HEK293 (cell line): ENCODE data around the gene YBX3.

Experiments used
- CTCF ChIA-PET: fragments of 350-600 bp; formaldehyde crosslinking; extraction: SDS; loops from one replicate; lab custom pipeline; 2021; ENCODE audit warnings: antibody characterized with exemption; lab: Yijun Ruan, JAX
- POLR2A ChIA-PET: fragments of 300-600 bp; formaldehyde crosslinking; extraction: SDS; loops from one replicate; lab custom pipeline; 2020; ENCODE audit warnings: antibody characterized with exemption, inconsistent platforms; lab: Yijun Ruan, JAX
- H3K27ac ChIP-seq: fragments of 200-500 bp; sonication (Bioruptor generic); 2 replicates; pipeline ENCODE4 v1.5.1; 2014; ENCODE audit warnings: low read depth, low read length, control low read depth, inconsistent platforms; ENCODE audit errors: extremely low read depth
- H3K36me3 ChIP-seq, 2 experiments: fragments of 200-500 bp in 1 of 2; sonication (Bioruptor generic) in 1 of 2; 1 replicate in 1 of 2; 2 replicates in 1 of 2; pipeline ENCODE4 v1.5.1; 2014 to 2017; ENCODE audit warnings: inconsistent platforms in 2 of 2, low read length in 2 of 2; ENCODE audit not compliant: control insufficient read depth in 2 of 2, insufficient read depth in 1 of 2
- H3K4me1 ChIP-seq: fragments of 200-500 bp; sonication (Bioruptor generic); 2 replicates; pipeline ENCODE4 v1.5.1; 2014; ENCODE audit warnings: mild to moderate bottlenecking, low read length, inconsistent platforms; ENCODE audit not compliant: control insufficient read depth, insufficient read depth
- H3K4me3 ChIP-seq: 2 replicates; pipeline ENCODE4 v1.5.1; 2011; ENCODE audit warnings: low read depth, mild to moderate bottlenecking, control low read depth, low read length, moderate library complexity
- H3K9me3 ChIP-seq: fragments of 200-500 bp; sonication (Bioruptor generic); 2 replicates; pipeline ENCODE4 v1.5.1; 2014; ENCODE audit warnings: low read depth, low read length, inconsistent platforms; ENCODE audit not compliant: control insufficient read depth, insufficient read depth
- FEZF1 ChIP-seq: fragments of 450-650 bp; formaldehyde crosslinking; IDR thresholded peaks from 2 replicates; pipeline ENCODE4 v1.5.1; 2016; ENCODE audit warnings: missing biosample characterization, missing genetic modification characterization
- YY1 ChIP-seq: fragments of 450-650 bp; formaldehyde crosslinking; IDR thresholded peaks from 2 replicates; pipeline ENCODE4 v1.5.1; 2018; ENCODE audit warnings: missing biosample characterization, missing genetic modification characterization
- ZBTB48 ChIP-seq: fragments of 450-650 bp; formaldehyde crosslinking; IDR thresholded peaks from 2 replicates; pipeline ENCODE4 v1.5.1; 2016; ENCODE audit warnings: missing biosample characterization, missing genetic modification characterization
- ZNF548 ChIP-seq: fragments of 450-650 bp; formaldehyde crosslinking; IDR thresholded peaks from 2 replicates; pipeline ENCODE4 v1.5.1; 2016; ENCODE audit warnings: missing biosample characterization, missing genetic modification characterization
- ZNF558 ChIP-seq: fragments of 450-650 bp; formaldehyde crosslinking; IDR thresholded peaks from 2 replicates; pipeline ENCODE4 v1.5.1; 2016; ENCODE audit warnings: missing biosample characterization, missing genetic modification characterization
- ZNF571 ChIP-seq: fragments of 450-650 bp; formaldehyde crosslinking; IDR thresholded peaks from 2 replicates; pipeline ENCODE4 v1.5.0; 2017; ENCODE audit warnings: missing biosample characterization, missing genetic modification characterization
- ZNF585B ChIP-seq: fragments of 450-650 bp; formaldehyde crosslinking; IDR thresholded peaks from 2 replicates; pipeline ENCODE4 v1.5.1; 2016; ENCODE audit warnings: missing biosample characterization, missing genetic modification characterization
- ZNF701 ChIP-seq: fragments of 450-650 bp; formaldehyde crosslinking; IDR thresholded peaks from 2 replicates; pipeline ENCODE4 v1.5.1; 2016; ENCODE audit warnings: missing biosample characterization, missing genetic modification characterization
- ZNF785 ChIP-seq: fragments of 450-650 bp; formaldehyde crosslinking; IDR thresholded peaks from 2 replicates; pipeline ENCODE4 v1.5.1; 2016; ENCODE audit warnings: missing biosample characterization, missing genetic modification characterization
- ZNF837 ChIP-seq: fragments of 450-650 bp; formaldehyde crosslinking; IDR thresholded peaks from 2 replicates; pipeline ENCODE4 v1.5.1; 2016; ENCODE audit warnings: missing biosample characterization, missing genetic modification characterization
- TF ChIP-seq, protein P1 (sequence below): fragments of 450-650 bp; formaldehyde crosslinking; IDR thresholded peaks from 2 replicates; pipeline ENCODE4 v1.5.1; 2016; ENCODE audit warnings: missing biosample characterization, missing genetic modification characterization, low read depth
- TF ChIP-seq, protein P2 (sequence below): fragments of 450-650 bp; formaldehyde crosslinking; IDR thresholded peaks from 2 replicates; pipeline ENCODE4 v1.5.1; 2016; ENCODE audit warnings: missing biosample characterization, missing genetic modification characterization
- TF ChIP-seq, protein P3 (sequence below): fragments of 450-650 bp; formaldehyde crosslinking; IDR thresholded peaks from 2 replicates; pipeline ENCODE4 v1.5.1; 2016; ENCODE audit warnings: missing biosample characterization, missing genetic modification characterization
- TF ChIP-seq, protein P4 (sequence below): fragments of 450-650 bp; formaldehyde crosslinking; IDR thresholded peaks from 2 replicates; pipeline ENCODE4 v1.5.1; 2017; ENCODE audit warnings: missing biosample characterization, missing genetic modification characterization
- TF ChIP-seq, protein P5 (sequence below): fragments of 450-650 bp; formaldehyde crosslinking; IDR thresholded peaks from 2 replicates; pipeline ENCODE4 v1.5.1; 2016; ENCODE audit warnings: missing biosample characterization, missing genetic modification characterization, borderline replicate concordance
- TF ChIP-seq, protein P6 (sequence below): fragments of 450-650 bp; formaldehyde crosslinking; IDR thresholded peaks from 2 replicates; pipeline ENCODE4 v1.5.1; 2017; ENCODE audit warnings: missing biosample characterization, mild to moderate bottlenecking, missing genetic modification characterization, moderate library complexity

Gene YBX3

DNA sequence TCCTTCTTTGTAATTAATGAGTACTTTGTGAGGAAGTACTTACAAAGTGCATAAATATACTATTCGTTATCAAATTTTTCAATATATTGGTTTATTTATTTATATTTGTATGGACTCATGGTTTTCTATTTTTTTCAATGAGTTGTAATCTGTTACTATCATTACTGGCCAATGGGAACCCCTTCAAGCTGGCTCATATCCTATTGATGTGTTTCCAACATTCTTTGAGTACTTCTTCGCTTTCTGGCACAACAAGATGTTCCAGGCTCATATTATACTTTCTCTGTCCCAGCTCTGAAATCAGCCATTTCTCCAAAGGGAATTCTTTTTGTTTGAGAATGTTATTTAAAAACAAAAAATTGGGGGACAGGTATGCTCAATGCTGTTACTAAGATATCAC lies 17.5 kb downstream of the YBX3 start:
- Histone ChIP-seq H3K4me3 (no peak overlapping the region), H3K36me3 (peaks cover 84 to 98% of the 10 kb centered on the region in 2 experiments), H3K4me1 (no peaks in the 10 kb centered on the region), H3K9me3 (no peaks in the 10 kb centered on the region), H3K27ac (no peak overlapping the region)
- ChIA-PET POLR2A (no interaction called here), CTCF (interaction anchor here (4.2 kb wide), 1 partner anchor 44 kb away, joined by 20 read pairs; no protein-coding TSS in a partner anchor)
- no peak for TF ChIP-seq ZNF701 (tag by site-specific recombination)
- no peak for TF ChIP-seq FEZF1 (tag by site-specific recombination)
- no peak for TF ChIP-seq ZNF571 (tag by site-specific recombination)
- TF ChIP-seq, protein P1, sequence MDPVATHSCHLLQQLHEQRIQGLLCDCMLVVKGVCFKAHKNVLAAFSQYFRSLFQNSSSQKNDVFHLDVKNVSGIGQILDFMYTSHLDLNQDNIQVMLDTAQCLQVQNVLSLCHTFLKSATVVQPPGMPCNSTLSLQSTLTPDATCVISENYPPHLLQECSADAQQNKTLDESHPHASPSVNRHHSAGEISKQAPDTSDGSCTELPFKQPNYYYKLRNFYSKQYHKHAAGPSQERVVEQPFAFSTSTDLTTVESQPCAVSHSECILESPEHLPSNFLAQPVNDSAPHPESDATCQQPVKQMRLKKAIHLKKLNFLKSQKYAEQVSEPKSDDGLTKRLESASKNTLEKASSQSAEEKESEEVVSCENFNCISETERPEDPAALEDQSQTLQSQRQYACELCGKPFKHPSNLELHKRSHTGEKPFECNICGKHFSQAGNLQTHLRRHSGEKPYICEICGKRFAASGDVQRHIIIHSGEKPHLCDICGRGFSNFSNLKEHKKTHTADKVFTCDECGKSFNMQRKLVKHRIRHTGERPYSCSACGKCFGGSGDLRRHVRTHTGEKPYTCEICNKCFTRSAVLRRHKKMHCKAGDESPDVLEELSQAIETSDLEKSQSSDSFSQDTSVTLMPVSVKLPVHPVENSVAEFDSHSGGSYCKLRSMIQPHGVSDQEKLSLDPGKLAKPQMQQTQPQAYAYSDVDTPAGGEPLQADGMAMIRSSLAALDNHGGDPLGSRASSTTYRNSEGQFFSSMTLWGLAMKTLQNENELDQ = no peak
- TF ChIP-seq, protein P2, sequence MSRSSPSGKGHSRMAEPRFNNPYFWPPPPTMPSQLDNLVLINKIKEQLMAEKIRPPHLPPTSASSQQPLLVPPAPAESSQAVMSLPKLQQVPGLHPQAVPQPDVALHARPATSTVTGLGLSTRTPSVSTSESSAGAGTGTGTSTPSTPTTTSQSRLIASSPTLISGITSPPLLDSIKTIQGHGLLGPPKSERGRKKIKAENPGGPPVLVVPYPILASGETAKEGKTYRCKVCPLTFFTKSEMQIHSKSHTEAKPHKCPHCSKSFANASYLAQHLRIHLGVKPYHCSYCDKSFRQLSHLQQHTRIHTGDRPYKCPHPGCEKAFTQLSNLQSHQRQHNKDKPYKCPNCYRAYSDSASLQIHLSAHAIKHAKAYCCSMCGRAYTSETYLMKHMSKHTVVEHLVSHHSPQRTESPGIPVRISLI = no peak
- no peak for TF ChIP-seq YY1
- TF ChIP-seq, protein P3, sequence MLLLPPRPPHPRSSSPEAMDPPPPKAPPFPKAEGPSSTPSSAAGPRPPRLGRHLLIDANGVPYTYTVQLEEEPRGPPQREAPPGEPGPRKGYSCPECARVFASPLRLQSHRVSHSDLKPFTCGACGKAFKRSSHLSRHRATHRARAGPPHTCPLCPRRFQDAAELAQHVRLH (tag by site-specific recombination) = no peak
- no peak for TF ChIP-seq ZNF837 (tag by site-specific recombination)
- TF ChIP-seq ZNF548 (tag by site-specific recombination) = no peak
- TF ChIP-seq, protein P4, sequence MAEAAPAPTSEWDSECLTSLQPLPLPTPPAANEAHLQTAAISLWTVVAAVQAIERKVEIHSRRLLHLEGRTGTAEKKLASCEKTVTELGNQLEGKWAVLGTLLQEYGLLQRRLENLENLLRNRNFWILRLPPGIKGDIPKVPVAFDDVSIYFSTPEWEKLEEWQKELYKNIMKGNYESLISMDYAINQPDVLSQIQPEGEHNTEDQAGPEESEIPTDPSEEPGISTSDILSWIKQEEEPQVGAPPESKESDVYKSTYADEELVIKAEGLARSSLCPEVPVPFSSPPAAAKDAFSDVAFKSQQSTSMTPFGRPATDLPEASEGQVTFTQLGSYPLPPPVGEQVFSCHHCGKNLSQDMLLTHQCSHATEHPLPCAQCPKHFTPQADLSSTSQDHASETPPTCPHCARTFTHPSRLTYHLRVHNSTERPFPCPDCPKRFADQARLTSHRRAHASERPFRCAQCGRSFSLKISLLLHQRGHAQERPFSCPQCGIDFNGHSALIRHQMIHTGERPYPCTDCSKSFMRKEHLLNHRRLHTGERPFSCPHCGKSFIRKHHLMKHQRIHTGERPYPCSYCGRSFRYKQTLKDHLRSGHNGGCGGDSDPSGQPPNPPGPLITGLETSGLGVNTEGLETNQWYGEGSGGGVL (tag by site-specific recombination) = no peak
- no peak for TF ChIP-seq ZBTB48
- TF ChIP-seq, protein P5, sequence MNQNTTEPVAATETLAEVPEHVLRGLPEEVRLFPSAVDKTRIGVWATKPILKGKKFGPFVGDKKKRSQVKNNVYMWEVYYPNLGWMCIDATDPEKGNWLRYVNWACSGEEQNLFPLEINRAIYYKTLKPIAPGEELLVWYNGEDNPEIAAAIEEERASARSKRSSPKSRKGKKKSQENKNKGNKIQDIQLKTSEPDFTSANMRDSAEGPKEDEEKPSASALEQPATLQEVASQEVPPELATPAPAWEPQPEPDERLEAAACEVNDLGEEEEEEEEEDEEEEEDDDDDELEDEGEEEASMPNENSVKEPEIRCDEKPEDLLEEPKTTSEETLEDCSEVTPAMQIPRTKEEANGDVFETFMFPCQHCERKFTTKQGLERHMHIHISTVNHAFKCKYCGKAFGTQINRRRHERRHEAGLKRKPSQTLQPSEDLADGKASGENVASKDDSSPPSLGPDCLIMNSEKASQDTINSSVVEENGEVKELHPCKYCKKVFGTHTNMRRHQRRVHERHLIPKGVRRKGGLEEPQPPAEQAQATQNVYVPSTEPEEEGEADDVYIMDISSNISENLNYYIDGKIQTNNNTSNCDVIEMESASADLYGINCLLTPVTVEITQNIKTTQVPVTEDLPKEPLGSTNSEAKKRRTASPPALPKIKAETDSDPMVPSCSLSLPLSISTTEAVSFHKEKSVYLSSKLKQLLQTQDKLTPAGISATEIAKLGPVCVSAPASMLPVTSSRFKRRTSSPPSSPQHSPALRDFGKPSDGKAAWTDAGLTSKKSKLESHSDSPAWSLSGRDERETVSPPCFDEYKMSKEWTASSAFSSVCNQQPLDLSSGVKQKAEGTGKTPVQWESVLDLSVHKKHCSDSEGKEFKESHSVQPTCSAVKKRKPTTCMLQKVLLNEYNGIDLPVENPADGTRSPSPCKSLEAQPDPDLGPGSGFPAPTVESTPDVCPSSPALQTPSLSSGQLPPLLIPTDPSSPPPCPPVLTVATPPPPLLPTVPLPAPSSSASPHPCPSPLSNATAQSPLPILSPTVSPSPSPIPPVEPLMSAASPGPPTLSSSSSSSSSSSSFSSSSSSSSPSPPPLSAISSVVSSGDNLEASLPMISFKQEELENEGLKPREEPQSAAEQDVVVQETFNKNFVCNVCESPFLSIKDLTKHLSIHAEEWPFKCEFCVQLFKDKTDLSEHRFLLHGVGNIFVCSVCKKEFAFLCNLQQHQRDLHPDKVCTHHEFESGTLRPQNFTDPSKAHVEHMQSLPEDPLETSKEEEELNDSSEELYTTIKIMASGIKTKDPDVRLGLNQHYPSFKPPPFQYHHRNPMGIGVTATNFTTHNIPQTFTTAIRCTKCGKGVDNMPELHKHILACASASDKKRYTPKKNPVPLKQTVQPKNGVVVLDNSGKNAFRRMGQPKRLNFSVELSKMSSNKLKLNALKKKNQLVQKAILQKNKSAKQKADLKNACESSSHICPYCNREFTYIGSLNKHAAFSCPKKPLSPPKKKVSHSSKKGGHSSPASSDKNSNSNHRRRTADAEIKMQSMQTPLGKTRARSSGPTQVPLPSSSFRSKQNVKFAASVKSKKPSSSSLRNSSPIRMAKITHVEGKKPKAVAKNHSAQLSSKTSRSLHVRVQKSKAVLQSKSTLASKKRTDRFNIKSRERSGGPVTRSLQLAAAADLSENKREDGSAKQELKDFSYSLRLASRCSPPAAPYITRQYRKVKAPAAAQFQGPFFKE (tag by site-specific recombination) = no peak
- TF ChIP-seq, protein P6, sequence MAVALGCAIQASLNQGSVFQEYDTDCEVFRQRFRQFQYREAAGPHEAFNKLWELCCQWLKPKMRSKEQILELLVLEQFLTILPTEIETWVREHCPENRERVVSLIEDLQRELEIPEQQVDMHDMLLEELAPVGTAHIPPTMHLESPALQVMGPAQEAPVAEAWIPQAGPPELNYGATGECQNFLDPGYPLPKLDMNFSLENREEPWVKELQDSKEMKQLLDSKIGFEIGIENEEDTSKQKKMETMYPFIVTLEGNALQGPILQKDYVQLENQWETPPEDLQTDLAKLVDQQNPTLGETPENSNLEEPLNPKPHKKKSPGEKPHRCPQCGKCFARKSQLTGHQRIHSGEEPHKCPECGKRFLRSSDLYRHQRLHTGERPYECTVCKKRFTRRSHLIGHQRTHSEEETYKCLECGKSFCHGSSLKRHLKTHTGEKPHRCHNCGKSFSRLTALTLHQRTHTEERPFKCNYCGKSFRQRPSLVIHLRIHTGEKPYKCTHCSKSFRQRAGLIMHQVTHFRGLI (tag by site-specific recombination) = no peak
- no peak for TF ChIP-seq ZNF785 (tag by site-specific recombination)
- TF ChIP-seq ZNF558 = no peak
- TF ChIP-seq ZNF585B (tag by site-specific recombination) = no peak
